ENCODE measurements around the gene DBR1.

Gene DBR1

GRCh38 chr3:138174421-138175131, at the start of gene DBR1:
TSS of gene DBR1 (minus strand) at chr3:138174921. CDS start at chr3:138174795, 126 bp downstream.
- DNase-seq (ENCODE audit: low read depth): peak; percentile 76

GRCh38 chr3:138222942-138223287, 48.2 kb upstream of the DBR1 start:
- DNase-seq (ENCODE audit: low read depth): no peak

GRCh38 chr3:138222131-138222941, 47.6 kb upstream of the DBR1 start:
- no peak for DNase-seq (ENCODE audit: low read depth)

GRCh38 chr3:138220788-138221187, 46.1 kb upstream of the DBR1 start:
- no peak for DNase-seq (ENCODE audit: low read depth)

- DNase-seq (ENCODE audit: low read depth): no peak
These were observed 45.5 kb upstream of the DBR1 start for GRCh38 chr3:138220242-138220641.

- no peak for DNase-seq (ENCODE audit: low read depth)
These were observed 44.5 kb upstream of the DBR1 start for GRCh38 chr3:138219255-138219654.

- no peak for DNase-seq (ENCODE audit: low read depth)
These were observed 38.8 kb upstream of the DBR1 start for GRCh38 chr3:138213398-138214085.

- DNase-seq (ENCODE audit: low read depth): no peak
These were observed 35.8 kb upstream of the DBR1 start for GRCh38 chr3:138210528-138210927.

GRCh38 chr3:138206196-138206595, 31.5 kb upstream of the DBR1 start:
- no peak for DNase-seq (ENCODE audit: low read depth)

GRCh38 chr3:138205527-138205926, 30.8 kb upstream of the DBR1 start:
- no peak for DNase-seq (ENCODE audit: low read depth)

- DNase-seq (ENCODE audit: low read depth): no peak
These were observed 29.2 kb upstream of the DBR1 start for GRCh38 chr3:138203938-138204337.

GRCh38 chr3:138202945-138203701, 28.4 kb upstream of the DBR1 start:
- no peak for DNase-seq (ENCODE audit: low read depth)

- no peak for DNase-seq (ENCODE audit: low read depth)
These were observed 25.7 kb upstream of the DBR1 start for GRCh38 chr3:138200424-138200823.

- no peak for DNase-seq (ENCODE audit: low read depth)
These were observed 25.1 kb upstream of the DBR1 start for GRCh38 chr3:138199851-138200250.

- DNase-seq (ENCODE audit: low read depth): no peak
These were observed 22.8 kb upstream of the DBR1 start for GRCh38 chr3:138197524-138197923.

GRCh38 chr3:138197058-138197457, 22.3 kb upstream of the DBR1 start:
- DNase-seq (ENCODE audit: low read depth): no peak

- DNase-seq (ENCODE audit: low read depth): no peak
These were observed 21.3 kb upstream of the DBR1 start for GRCh38 chr3:138196023-138196422.

- no peak for DNase-seq (ENCODE audit: low read depth)
These were observed 20.8 kb upstream of the DBR1 start for GRCh38 chr3:138195481-138195880.

GRCh38 chr3:138188013-138188730, 13.5 kb upstream of the DBR1 start:
- peak; percentile 48 for DNase-seq (ENCODE audit: low read depth)

GRCh38 chr3:138187296-138188012, 12.7 kb upstream of the DBR1 start, which contains the start of gene ARMC8:
TSS of gene ARMC8 (plus strand) at chr3:138187301. CDS start at chr3:138187555, 254 bp downstream.
- no peak for DNase-seq (ENCODE audit: low read depth)
